Transverse colon (tissue), 4 donors: ENCODE data around the gene CLEC12A. TPM values are rescaled to one million over a fixed set of nuclear protein-coding genes. Genes with fewer than 3 reads are reported as not detected.

Source experiments
- DNase-seq: peaks from one replicate; pipeline ENCODE4 v3.0.0-alpha.2; 2019
- H3K27ac ChIP-seq, 4 donors: fragments of 200-600 bp; sonication (generic); 2 replicates each; pipeline ENCODE4 v1.5.1; 2016 to 2018; ENCODE audit warnings: inconsistent platforms in 4 of 4
- H3K27me3 ChIP-seq: fragments of 200-600 bp; sonication (generic); 2 replicates; pipeline ENCODE4 v1.5.1; 2017; ENCODE audit warnings: inconsistent platforms
- H3K36me3 ChIP-seq, 4 donors: fragments of 200-600 bp; sonication (generic); 2 replicates each; pipeline ENCODE4 v1.5.1; 2017 to 2019; ENCODE audit warnings: inconsistent platforms in 4 of 4
- H3K4me1 ChIP-seq, 4 donors: fragments of 200-600 bp; sonication (generic); 2 replicates each; pipeline ENCODE4 v1.5.1; 2017 to 2020; ENCODE audit warnings: inconsistent platforms in 4 of 4
- H3K4me3 ChIP-seq, 4 donors: fragments of 200-600 bp; sonication (generic); 1 replicate in 1 of 4; 2 replicates in 3 of 4; pipeline versions ENCODE4 v1.5.1 to v1.6.1; 2017 to 2019; ENCODE audit warnings: inconsistent platforms in 4 of 4
- H3K9me3 ChIP-seq, 2 donors: fragments of 200-600 bp; sonication (generic); 2 replicates each; pipeline ENCODE4 v1.5.1; 2017 to 2019; ENCODE audit warnings: inconsistent platforms in 2 of 2
- CTCF ChIP-seq, 5 experiments: fragments of 200-600 bp in 3 of 5; fragments of 450-650 bp in 2 of 5; sonication (generic) in 3 of 5; IDR thresholded peaks; 1 replicate in 2 of 5; 2 replicates in 3 of 5; pipeline ENCODE4 v1.5.1; 2016 to 2017; ENCODE audit warnings: antibody characterized with exemption in 5 of 5, inconsistent platforms in 3 of 5, mild to moderate bottlenecking in 2 of 5, moderate library complexity in 1 of 5
- EP300 ChIP-seq: sonication (generic); formaldehyde crosslinking; IDR thresholded peaks from one replicate; pipeline ENCODE4 v1.6.1; 2017; ENCODE audit warnings: antibody characterized with exemption, low read depth
- POLR2A ChIP-seq: fragments of 450-650 bp; IDR thresholded peaks from one replicate; pipeline ENCODE4 v1.6.1; 2016; ENCODE audit warnings: antibody characterized with exemption, mild to moderate bottlenecking, moderate library complexity
- POLR2AphosphoS5 ChIP-seq, 3 donors: sonication (generic); formaldehyde crosslinking; IDR thresholded peaks; one replicate each; pipeline ENCODE4 v1.6.1; 2016; ENCODE audit warnings: antibody characterized with exemption in 3 of 3
- WGBS, 2 donors: methylation state at CpG; one replicate each; pipeline ENCODE4 v1.1.5; 2018; ENCODE audit warnings: low coverage in 1 of 2; 5-methylcytosine and 5-hydroxymethylcytosine counted together
- in situ Hi-C, 4 donors: fragments of 200-750 bp; cut with MboI; loops; one replicate each; pipeline versions ENCODE4 v1.15.0 to v1.15.1; 2017; ENCODE audit warnings: low sequenced_read_pairs in 3 of 4, low pct_ligation_motif_present in 1 of 4, low pct_unique_long_range_greater_than_20kb in 1 of 4
- intact Hi-C: fragments of 100-400 bp; cut with DNase I; formaldehyde crosslinking; loops from one replicate; pipeline ENCODE4 v1.15.1; 2023; ENCODE audit warnings: low total_unique reads
- total RNA-seq, 4 donors: library from RNA; depleted of rRNA; stranded (reverse); fragments of >200 nt; gene quantifications; one replicate each; pipeline ENCODE4 v1.1.0, GENCODE V29; 2016

The CLEC12A gene
- total RNA-seq, 4 donors from 2014 or later = 0.27 to 1.4 TPM; not detected in 2

DNA sequence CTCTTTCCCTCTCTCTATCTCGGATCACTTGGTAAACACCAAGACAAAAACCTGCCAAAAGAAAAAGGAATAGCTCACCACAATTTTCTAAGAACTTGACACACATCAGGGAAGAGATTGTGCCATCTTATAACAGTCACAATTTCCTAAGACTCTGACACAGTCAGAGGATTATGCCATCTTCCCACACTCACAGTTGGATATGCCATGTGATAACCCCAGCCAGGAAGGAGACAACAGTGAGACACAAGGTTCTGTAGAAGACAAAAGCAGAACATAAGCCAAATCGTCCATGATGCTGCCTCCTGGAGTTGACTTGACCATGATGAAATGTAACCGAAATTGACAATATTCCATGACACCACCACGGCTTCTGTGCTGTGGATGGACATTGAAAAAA lies 56.5 kb downstream of the CLEC12A start:
- in situ Hi-C loops (loop anchor here in 1 of 4 donors (25.0 kb wide), 1 partner anchor 110 kb away; the partner anchor contains the start of gene CLEC7A), intact Hi-C loops (no loop called here)
- H3K27ac ChIP-seq = no peak overlapping the region

GRCh38 chr12:10030446-10030845 lies 59.2 kb downstream of the CLEC12A start, which contains the start of gene CLEC9A:
Gene CLEC9A (plus strand): TSS chr12:10030682. CDS start chr12:10052688, 22,006 bp downstream.
- Histone ChIP-seq H3K27me3 (no peaks in the 10 kb centered on the region), H3K4me3 (no peak within 1 kb of the TSS), H3K4me1 (no peaks in the 10 kb centered on the region), H3K27ac (no peak within 1 kb of the TSS), H3K36me3 (no peaks in the 10 kb centered on the region), H3K9me3 (no peaks in the 10 kb centered on the region)
- no peak for TF ChIP-seq CTCF (IDR thresholded peaks at IDR 0.05)
- TF ChIP-seq POLR2AphosphoS5 (IDR thresholded peaks at IDR 0.05) = no peak
- no peak for TF ChIP-seq EP300
- no peak for TF ChIP-seq POLR2A
- DNase-seq = no peak
- in situ Hi-C loops = loop anchor here in 1 of 4 donors (25.0 kb wide), 1 partner anchor 107 kb away; the partner anchor contains the start of gene CLEC7A
- 91 to 96% methylated on average over 14 of the region's 14 CpGs for WGBS, 2 donors
- intact Hi-C loops = loop anchor here (5.0 kb wide), 1 partner anchor 107 kb away; no protein-coding TSS in a partner anchor

More for the DNA sequence above, 56.5 kb downstream of the CLEC12A start:
- TF ChIP-seq POLR2A (no peak), CTCF (IDR thresholded peaks at IDR 0.05) (no peak), POLR2AphosphoS5 (IDR thresholded peaks at IDR 0.05) (no peak), EP300 (no peak)
- WGBS, 2 donors = 53 to 61% methylated on average over 3 to 4 of the region's 4 CpGs
- no peak for DNase-seq
- Histone ChIP-seq H3K36me3 (no peaks in the 10 kb centered on the region), H3K27me3 (no peaks in the 10 kb centered on the region), H3K4me3 (no peak overlapping the region), H3K9me3 (no peaks in the 10 kb centered on the region), H3K4me1 (no peaks in the 10 kb centered on the region)

- 45 to 64% methylated on average over 4 of the region's 4 CpGs for WGBS, 2 donors
- intact Hi-C loops = loop anchor here (5.0 kb wide), 1 partner anchor 106 kb away; no protein-coding TSS in a partner anchor
- H3K27ac ChIP-seq = no peak overlapping the region
These were observed 60.1 kb downstream of the CLEC12A start for GRCh38 chr12:10031321-10031720.

GRCh38 chr12:10031771-10032175 lies 60.6 kb downstream of the CLEC12A start:
- DNase-seq = no peak
- H3K27ac ChIP-seq = no peak overlapping the region
- in situ Hi-C loops (loop anchor here in 1 of 4 donors (25.0 kb wide), 1 partner anchor 106 kb away; the partner anchor contains the start of gene CLEC7A), intact Hi-C loops (loop anchor here (5.0 kb wide), 1 partner anchor 106 kb away; no protein-coding TSS in a partner anchor)
- WGBS, 2 donors = 69 to 71% methylated on average over 5 of the region's 5 CpGs
- H3K4me1 ChIP-seq = no peaks in the 10 kb centered on the region
- no peak overlapping the region for H3K4me3 ChIP-seq
- H3K27me3 ChIP-seq = no peaks in the 10 kb centered on the region
- TF ChIP-seq EP300 (no peak), POLR2A (no peak), POLR2AphosphoS5 (IDR thresholded peaks at IDR 0.05) (no peak), CTCF (IDR thresholded peaks at IDR 0.05) (no peak)
- H3K9me3 ChIP-seq = no peaks in the 10 kb centered on the region
- H3K36me3 ChIP-seq = no peaks in the 10 kb centered on the region

More at GRCh38 chr12:10031321-10031720, 60.1 kb downstream of the CLEC12A start:
- no peaks in the 10 kb centered on the region for H3K9me3 ChIP-seq
- no peak overlapping the region for H3K4me3 ChIP-seq
- TF ChIP-seq POLR2AphosphoS5 (IDR thresholded peaks at IDR 0.05) = no peak
- no peak for TF ChIP-seq POLR2A
- TF ChIP-seq CTCF (IDR thresholded peaks at IDR 0.05) = no peak
- TF ChIP-seq EP300 = no peak
- H3K4me1 ChIP-seq = no peaks in the 10 kb centered on the region
- H3K27me3 ChIP-seq = no peaks in the 10 kb centered on the region
- no peaks in the 10 kb centered on the region for H3K36me3 ChIP-seq
- DNase-seq = no peak
- in situ Hi-C loops = loop anchor here in 1 of 4 donors (25.0 kb wide), 1 partner anchor 106 kb away; the partner anchor contains the start of gene CLEC7A
